B cell (primary cell): ENCODE results near the gene RHOT2.

Experiments
- EZH2 ChIP-seq: IDR thresholded peaks from 2 replicates; pipeline ENCODE4 v1.6.1; 2012; ENCODE audit warnings: borderline replicate concordance, low read depth, mild to moderate bottlenecking, moderate library complexity, low read length; ENCODE audit not compliant: insufficient read depth, poor library complexity, severe bottlenecking
- TF ChIP-seq, protein P1 (sequence below): fragments of 200-600 bp; IDR thresholded peaks from one replicate; pipeline ENCODE4 v1.8.0; 2022; ENCODE audit warnings: antibody characterized with exemption, mild to moderate bottlenecking

- TF ChIP-seq, protein P1, sequence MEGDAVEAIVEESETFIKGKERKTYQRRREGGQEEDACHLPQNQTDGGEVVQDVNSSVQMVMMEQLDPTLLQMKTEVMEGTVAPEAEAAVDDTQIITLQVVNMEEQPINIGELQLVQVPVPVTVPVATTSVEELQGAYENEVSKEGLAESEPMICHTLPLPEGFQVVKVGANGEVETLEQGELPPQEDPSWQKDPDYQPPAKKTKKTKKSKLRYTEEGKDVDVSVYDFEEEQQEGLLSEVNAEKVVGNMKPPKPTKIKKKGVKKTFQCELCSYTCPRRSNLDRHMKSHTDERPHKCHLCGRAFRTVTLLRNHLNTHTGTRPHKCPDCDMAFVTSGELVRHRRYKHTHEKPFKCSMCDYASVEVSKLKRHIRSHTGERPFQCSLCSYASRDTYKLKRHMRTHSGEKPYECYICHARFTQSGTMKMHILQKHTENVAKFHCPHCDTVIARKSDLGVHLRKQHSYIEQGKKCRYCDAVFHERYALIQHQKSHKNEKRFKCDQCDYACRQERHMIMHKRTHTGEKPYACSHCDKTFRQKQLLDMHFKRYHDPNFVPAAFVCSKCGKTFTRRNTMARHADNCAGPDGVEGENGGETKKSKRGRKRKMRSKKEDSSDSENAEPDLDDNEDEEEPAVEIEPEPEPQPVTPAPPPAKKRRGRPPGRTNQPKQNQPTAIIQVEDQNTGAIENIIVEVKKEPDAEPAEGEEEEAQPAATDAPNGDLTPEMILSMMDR = no peak
- no peak for TF ChIP-seq EZH2
Observed at GRCh38 chr16:622920-623280, 45.0 kb upstream of the RHOT2 start.
